ENCODE data around the gene ARID1B. TPM values are rescaled to one million over a fixed set of nuclear protein-coding genes. Genes with fewer than 3 reads are reported as not detected.
A peak's percentile ranks its signal among the peaks of the same experiment; 100 is the strongest.

ARID1B gene
- total and polyA plus RNA-seq, 7 donors = 8.4 to 115 (median 69.6) TPM

DNA sequence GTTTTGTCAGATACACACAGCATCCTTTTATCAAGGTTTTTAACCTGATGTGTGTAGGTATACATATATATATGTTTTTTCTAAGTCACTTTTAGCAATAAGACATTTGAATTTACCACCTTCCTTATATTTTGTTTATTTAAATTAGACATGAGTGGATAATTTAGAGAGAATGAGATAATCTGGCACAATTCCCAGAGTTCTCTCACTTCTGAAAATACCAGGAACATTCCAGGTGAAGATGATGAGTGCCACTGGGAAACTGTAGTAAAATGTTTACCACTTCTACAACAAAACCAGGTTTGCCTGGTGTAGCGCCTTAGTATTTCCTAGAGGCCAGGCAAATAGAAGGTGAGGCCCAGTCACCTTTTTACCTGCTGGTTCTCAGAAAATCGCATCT lies 356.7 kb downstream of the ARID1B start:
- Histone ChIP-seq H3K36me3 (peaks cover 0 to 32% (median 3%) of the 10 kb centered on the region in 4 donors), H3K4me3 (no peak overlapping the region), H3K4me1 (peaks cover 0 to 20% (median 13%) of the 10 kb centered on the region in 4 donors), H3K27ac (peak overlapping the region in 3 of 4 donors; percentile 27 to 61 (median 44)), H3K27me3 (no peaks in the 10 kb centered on the region), H3K9me3 (no peaks in the 10 kb centered on the region)
- WGBS, 2 donors = 51 to 84% methylated on average over 2 of the region's 2 CpGs
- TF ChIP-seq POLR2A (IDR thresholded peaks at IDR 0.05) (no peak), EP300 (IDR thresholded peaks at IDR 0.05) (no peak), POLR2AphosphoS5 (IDR thresholded peaks at IDR 0.05) (no peak)
- TF ChIP-seq, protein P1, sequence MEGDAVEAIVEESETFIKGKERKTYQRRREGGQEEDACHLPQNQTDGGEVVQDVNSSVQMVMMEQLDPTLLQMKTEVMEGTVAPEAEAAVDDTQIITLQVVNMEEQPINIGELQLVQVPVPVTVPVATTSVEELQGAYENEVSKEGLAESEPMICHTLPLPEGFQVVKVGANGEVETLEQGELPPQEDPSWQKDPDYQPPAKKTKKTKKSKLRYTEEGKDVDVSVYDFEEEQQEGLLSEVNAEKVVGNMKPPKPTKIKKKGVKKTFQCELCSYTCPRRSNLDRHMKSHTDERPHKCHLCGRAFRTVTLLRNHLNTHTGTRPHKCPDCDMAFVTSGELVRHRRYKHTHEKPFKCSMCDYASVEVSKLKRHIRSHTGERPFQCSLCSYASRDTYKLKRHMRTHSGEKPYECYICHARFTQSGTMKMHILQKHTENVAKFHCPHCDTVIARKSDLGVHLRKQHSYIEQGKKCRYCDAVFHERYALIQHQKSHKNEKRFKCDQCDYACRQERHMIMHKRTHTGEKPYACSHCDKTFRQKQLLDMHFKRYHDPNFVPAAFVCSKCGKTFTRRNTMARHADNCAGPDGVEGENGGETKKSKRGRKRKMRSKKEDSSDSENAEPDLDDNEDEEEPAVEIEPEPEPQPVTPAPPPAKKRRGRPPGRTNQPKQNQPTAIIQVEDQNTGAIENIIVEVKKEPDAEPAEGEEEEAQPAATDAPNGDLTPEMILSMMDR (IDR thresholded peaks at IDR 0.05) = no peak
- DNase-seq = no peak
- intact Hi-C loops (cut with DNase I) = no loop called here

DNA sequence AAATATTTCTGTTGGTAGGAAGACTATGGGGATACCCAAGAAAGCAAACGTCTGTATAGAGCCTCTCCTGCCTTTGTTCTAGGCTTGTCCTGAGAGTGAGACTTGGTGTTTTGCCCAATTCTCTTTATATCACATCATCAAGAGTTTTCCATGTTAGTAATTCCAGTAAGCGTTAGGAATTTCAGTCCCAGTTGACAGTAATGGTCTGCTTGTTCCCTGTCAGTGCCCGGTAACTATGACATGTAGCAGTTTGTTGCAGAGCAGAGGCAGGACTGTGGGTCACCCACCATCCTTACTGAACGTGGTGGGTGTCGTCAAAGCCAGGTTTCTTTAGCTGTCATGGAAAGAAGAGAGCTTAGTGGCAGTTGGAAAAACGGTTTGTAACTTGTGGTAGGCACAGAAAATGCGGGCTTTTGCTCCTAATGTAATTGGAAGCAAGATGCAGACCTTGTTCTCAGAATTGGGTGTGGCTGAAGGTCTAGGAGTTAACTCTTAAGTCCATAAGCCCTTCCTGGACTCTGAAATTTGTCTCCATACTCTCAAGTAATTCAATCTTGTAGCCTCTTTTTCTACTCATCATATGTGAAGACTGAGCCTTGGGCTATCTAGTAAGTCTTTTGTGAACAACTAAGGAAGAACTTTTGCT lies 357.3 kb downstream of the ARID1B start:
- Histone ChIP-seq H3K9me3 (no peaks in the 10 kb centered on the region), H3K36me3 (peaks cover 0 to 37% (median 3%) of the 10 kb centered on the region in 4 donors), H3K4me1 (peaks cover 0 to 19% (median 10%) of the 10 kb centered on the region in 4 donors), H3K27ac (peak overlapping the region in 3 of 4 donors; percentile 27 to 61 (median 44)), H3K27me3 (no peaks in the 10 kb centered on the region), H3K4me3 (no peak overlapping the region)
- intact Hi-C loops (cut with DNase I) = no loop called here
- 38 to 72% methylated on average over 7 of the region's 7 CpGs for WGBS, 2 donors
- no peak for DNase-seq
- TF ChIP-seq POLR2A (IDR thresholded peaks at IDR 0.05) (no peak), POLR2AphosphoS5 (IDR thresholded peaks at IDR 0.05) (peak in 1 of 4 donors; percentile 22)
- TF ChIP-seq, protein P1 (IDR thresholded peaks at IDR 0.05) = no peak

DNA sequence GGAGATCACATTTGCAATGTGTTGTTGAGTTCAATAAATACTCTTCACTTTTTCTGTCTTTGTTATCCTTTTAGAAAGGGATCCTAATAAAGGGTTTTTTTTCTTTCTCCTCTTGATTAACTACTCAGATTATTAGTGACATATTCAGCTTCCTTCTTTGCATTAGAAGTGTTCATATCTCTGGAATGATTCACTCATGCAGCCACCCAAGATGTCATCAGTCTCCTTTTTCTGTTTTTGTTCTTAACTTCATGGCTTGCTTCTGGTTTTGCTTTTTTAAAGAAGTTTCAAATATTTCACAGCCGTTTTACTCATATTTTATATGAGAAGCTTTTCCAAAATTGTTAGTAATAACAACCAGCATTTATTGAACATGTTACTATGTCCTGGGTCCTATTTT lies 358.5 kb downstream of the ARID1B start:
- TF ChIP-seq, protein P1 (IDR thresholded peaks at IDR 0.05) = no peak
- no peak for TF ChIP-seq POLR2AphosphoS5 (IDR thresholded peaks at IDR 0.05)
- TF ChIP-seq POLR2A (IDR thresholded peaks at IDR 0.05) = no peak
- no peak for TF ChIP-seq EP300 (IDR thresholded peaks at IDR 0.05)
- H3K4me3 ChIP-seq = no peak overlapping the region
- intact Hi-C loops (cut with DNase I) = no loop called here
- H3K36me3 ChIP-seq = peaks cover 0 to 49% (median 3%) of the 10 kb centered on the region in 4 donors
- 87 to 93% methylated on average over 1 of the region's 1 CpG for WGBS, 2 donors
- H3K27ac ChIP-seq = no peak overlapping the region
- DNase-seq = no peak
- H3K27me3 ChIP-seq = no peaks in the 10 kb centered on the region
- H3K4me1 ChIP-seq = peaks cover 0 to 15% (median 10%) of the 10 kb centered on the region in 4 donors
- H3K9me3 ChIP-seq = no peaks in the 10 kb centered on the region

DNA sequence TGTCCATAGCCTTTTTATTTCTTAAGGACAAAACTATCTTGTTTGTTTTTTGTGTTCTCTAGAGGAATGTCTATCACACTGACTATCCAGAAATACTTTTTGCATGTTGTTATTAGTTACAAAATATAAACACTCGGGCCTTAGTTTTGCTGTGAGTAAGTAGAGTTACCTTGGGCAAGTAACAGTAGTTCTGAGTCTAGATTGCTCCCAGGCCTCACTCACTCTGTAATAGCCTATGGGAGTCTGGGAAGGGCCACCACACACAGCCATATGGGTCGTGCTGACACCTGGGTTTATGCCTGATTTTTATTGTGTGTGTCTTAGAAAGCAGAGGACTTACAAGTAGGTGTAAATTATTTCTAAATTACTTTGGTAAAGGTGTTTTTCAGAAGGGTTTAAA lies 360.3 kb downstream of the ARID1B start:
- no peak for DNase-seq
- 78 to 92% methylated on average over 2 of the region's 2 CpGs for WGBS, 2 donors
- intact Hi-C loops (cut with DNase I) = no loop called here
- H3K27me3 ChIP-seq = no peaks in the 10 kb centered on the region
- H3K4me3 ChIP-seq = no peak overlapping the region
- no peak overlapping the region for H3K27ac ChIP-seq
- TF ChIP-seq, protein P1 (IDR thresholded peaks at IDR 0.05) = no peak
- TF ChIP-seq POLR2AphosphoS5 (IDR thresholded peaks at IDR 0.05) = no peak
- TF ChIP-seq POLR2A (IDR thresholded peaks at IDR 0.05) = no peak
- TF ChIP-seq EP300 (IDR thresholded peaks at IDR 0.05) = no peak
- no peaks in the 10 kb centered on the region for H3K9me3 ChIP-seq
- H3K36me3 ChIP-seq = peaks cover 0 to 62% (median 3%) of the 10 kb centered on the region in 4 donors
- peaks cover 0 to 15% (median 10%) of the 10 kb centered on the region in 4 donors for H3K4me1 ChIP-seq
